ENCODE results near the gene MEN1. TPM values are rescaled to one million over a fixed set of nuclear protein-coding genes. Genes with fewer than 3 reads are reported as not detected.

MEN1 gene
- total RNA-seq, 1 experiment from 2014 or later, result 18.6 TPM

DNA sequence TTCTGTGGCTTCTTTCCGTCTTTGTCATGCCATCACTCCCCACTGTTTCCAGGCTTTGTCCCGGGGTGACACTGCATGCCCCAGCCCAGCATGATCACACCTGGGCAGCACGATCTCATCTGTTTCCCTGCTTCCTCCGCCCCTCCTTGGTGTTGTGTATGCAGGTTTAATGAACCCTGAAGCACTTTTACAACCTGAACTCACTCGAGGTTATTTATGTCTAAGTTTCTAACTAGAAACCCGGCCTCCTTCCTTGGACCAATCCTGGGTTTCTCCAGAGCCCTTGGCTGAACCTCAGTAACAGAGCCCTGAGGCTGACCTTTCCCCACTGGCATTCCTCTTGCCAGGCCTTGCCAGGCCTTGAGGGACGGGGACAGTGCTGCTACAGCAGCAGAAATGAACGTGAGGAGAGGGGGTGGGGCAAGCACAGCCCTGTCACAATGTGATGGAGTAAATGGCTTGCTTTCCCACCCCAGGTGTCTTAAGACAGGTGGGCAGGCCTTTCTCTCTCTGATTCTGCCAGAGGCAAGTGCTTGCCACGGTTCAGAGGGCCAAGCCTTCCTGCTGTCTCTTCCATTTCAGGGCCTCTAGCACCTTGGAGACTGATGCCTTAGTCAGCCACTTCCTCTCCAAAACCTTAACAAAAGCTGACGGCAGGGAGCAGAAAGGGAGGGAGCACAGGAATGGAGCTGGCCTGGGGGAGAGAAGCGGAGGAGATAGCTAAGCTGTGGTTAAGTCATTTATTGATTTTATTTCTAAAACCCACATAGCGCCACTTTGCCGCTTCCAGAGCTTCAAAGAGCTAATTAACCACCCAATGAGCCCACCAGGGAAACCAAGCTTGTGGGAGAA, 47.5 kb downstream of the MEN1 start:
- DNase-seq (ENCODE audit: low read depth), result peak; percentile 91

GRCh38 chr11:64762277-64762673, 48.1 kb downstream of the MEN1 start:
- no peak for DNase-seq (ENCODE audit: low read depth)

DNA sequence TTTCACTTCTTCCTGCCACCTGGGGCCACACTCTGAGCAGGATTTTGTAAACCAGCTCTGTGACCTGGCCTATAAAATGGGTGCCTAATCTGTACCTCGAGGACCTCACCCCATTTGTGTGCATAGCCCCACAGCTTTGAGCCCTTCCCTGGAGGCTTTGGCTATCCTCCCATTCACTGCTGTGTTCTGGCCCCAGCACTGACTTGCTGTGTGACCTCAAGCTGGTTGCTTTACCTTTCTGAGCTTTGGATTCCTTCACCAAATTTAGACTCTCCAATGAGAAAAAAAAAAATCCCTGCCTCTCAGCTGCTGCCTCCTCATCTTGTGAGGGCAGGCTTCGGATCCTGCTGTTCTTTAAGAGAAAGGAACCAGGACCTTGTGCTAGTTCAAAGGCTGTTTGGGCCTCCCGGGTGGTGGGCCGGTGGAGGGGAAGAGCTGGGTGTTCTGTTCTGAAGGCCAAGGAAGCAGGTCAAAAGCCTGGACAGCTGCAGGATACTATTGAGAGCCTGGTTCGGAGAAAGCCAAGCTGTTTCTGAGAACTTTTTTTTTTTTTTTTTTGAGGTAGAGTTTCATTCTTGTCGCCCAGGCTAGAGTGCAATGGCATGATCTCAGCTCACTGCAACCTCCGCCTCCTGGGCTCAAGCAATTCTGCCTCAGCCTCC, 49.5 kb downstream of the MEN1 start:
- DNase-seq (ENCODE audit: low read depth), result no peak

DNA sequence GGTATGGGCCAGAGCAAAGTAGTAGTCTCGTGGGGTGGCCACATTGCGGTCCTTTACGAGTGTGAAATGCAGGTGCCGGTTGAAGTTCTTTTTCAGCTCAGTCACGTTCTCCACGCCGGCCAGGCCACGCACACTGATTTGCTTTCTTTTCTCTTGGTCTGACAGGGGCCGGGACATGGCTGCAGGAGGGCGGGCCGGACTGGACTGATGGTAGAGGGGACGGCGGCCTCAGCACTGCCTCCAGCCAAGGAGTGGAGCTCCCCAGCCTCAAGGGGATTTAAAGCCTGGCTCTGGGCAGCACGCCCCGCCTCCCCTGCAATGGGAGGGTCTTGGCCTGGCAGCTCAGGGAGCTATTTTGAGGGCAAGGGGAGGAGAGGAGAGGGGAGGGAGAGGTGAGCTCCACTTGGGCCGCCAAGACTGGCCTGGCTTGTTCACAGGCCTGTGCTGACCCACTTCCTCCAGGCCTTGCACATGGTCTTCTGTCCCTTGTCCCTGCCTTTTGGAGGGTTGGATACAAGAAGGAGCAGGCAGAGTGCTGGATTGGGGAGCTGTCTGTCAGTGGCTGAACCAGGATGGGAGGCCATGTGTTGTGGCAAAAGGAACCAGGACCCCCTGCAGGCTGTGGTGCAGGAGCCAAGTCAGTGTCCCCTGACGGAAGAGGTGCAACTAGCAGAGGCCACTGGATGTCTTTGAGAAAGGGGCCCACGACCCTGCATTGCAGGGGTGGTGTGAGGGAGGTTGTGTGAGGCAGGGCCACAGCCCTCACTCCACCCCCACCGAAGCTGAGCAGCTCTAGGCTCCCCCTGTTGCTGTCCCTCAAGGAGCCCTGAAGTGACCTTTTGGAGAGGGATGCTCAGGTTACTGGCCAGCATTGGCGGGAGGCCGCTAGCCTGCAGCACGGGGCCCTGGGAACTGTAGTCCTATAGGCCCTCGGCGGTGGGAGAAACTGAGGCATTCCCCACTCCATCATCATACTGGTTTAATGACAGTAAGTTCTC, 50.3 kb downstream of the MEN1 start, which contains the start of gene PYGM:
PYGM (minus strand) TSS at position 253 of the 998 bp plus-strand sequence; CDS start at position 177, 76 bp downstream.
- peak; percentile 26 for DNase-seq (ENCODE audit: low read depth)

DNA sequence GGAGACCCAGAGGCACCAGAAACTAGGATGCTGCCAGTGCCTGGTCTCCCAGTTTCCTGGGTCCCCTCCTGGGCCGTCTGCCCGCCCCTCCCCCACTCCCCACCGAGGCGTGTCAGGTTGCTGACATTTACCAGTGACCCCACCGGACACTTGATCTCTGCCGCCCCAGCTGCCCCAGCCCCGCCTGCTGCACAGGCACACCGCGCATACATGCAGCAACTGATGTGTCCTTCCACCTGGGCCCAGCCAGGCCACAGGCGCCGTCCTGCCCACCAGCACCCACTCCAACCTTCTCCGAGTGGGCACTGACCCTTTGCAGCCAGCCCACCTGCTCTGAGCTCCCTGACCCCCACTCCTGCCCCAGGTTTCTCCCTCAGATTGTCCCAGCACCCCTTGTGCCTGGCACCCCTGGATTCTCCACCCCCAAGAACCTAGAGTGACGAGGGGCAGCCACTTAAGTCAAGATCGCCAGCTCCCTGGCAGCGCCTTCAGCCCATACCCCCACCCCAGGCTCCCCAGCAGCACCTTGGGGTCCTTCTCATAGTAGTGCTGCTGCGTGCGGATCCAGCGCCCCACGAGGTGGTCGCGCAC, 51.1 kb downstream of the MEN1 start:
- no peak for DNase-seq (ENCODE audit: low read depth)

DNA sequence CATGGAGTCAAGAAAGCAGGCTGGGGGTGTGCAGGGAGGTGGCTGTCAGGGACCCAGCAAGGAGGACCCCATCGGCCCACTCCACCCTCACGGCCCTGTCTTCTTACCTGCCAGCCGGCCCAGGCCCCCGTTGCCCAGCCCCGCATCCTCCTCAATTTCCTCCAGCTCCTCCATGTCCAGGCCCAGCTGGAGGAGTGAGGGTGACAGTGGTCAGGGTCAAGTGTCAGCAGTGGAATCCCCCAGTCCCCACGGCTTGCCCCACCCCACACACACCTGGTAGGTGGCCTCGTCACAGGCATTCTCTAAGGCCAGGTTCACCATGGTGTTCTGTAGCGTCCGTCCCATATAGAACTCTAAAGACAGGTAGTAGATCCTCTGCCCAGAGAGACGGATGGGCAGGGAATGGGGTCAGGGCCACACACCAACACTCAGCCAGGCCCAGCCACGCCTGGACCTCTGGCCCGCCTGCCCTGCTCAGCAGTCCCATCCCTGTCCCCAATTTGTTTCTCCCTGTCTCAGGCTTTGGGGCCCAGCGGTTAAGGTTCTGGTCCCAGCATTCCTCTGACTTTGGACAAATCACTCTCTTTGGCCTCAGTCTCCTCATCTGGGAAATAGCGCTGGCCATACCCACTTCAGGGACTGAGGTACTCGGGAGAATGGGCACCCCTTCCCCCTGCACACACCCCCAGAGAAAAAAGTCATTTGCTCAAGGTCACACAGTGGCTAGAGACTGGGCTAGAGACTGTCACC, 51.8 kb downstream of the MEN1 start:
- no peak for DNase-seq (ENCODE audit: low read depth)

DNA sequence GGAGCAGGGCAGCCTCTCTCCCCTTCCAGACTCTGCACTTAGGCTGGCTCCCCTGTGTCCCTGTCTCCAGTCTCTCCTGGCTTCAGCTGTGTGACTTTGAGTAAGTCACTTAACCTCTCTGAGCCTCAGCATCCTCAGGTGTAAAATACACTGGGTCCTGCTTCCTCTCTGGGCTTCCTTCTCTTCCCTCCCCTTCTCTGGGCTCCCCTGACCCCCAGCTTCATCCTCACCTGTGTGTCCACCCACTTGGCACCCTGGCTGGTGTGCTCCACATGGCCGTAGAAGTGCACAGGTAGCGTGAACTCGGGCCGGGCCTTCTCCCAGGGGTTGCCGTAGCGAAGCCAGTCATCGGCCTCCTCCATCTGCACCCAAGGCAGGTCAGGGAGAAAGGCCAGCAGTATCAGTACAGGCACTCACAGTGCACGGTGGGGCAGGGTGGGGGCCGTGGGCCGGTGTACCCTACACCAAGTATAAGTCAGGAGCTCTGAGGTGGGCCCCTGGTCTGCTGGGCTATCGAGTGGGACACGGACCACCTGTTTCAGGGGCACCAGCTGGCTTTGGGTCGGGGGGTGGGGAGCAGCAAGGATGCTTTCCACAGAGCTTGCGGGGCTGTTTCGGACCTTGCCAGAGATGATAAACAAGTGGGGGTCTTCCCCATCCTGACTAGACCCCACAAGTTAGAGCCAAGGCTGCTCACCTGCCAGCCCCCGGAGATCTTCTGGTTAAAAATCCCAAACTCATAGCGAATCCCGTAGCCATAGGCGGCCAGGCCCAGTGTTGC, 52.6 kb downstream of the MEN1 start:
- no peak for DNase-seq (ENCODE audit: low read depth)

- no peak for DNase-seq (ENCODE audit: low read depth)
Observed at GRCh38 chr11:64755681-64756361, 54.5 kb downstream of the MEN1 start.

DNA sequence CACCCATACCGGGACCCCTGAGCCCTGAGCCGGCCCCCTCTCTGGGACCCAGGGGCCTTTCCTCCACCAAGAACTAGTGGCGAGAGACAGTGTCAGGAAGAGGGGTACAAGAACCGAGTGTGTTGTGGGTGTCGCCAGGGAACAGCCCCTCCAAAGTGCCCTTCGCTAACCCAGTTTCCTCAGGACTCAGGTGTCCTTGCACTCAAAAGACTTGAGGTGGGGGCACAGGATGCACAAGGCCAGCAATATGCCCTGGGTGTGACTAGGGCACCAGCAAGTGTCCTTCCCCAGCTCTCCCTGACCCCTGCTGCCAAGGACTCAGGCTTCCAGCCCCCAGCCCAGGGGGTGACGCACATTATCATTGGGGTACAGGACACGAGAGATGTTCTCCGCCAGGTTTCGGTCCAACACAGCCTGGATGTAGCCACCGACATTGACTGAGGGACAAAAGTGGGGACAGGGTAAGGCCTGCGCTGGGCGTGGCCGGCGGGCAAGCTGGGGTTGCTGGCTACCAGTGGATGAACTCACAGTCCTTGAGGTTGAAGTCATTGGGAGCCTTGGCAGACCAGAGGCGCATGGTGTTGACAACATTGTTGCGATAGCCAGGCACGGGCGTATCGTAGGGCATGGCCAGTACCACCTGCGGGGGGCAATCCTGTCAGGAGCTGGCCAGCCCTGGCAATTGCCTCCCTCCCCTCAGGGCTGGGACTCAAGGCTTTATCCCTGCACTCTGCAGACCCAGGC, 55.3 kb downstream of the MEN1 start:
- no peak for DNase-seq (ENCODE audit: low read depth)

- DNase-seq (ENCODE audit: low read depth), result no peak
Observed at GRCh38 chr11:64754124-64754918, 56.0 kb downstream of the MEN1 start.

Other genes with a start within 250 kb of the MEN1 start
- not detected in 2 replicates for gene SLC22A12, start 219.3 kb downstream of the MEN1 start, total RNA-seq (2014; rRNA removed; shearing (Covaris generic))
- gene NRXN2, start 87.4 kb downstream of the MEN1 start, total RNA-seq (2014; rRNA removed; shearing (Covaris generic)), result 0.12 TPM in 1 of 2 replicates, not detected in the other
- 0.42 TPM in 1 of 2 replicates, not detected in the other for gene RASGRP2, start 66.4 kb downstream of the MEN1 start, total RNA-seq (2014; rRNA removed; shearing (Covaris generic))
- 0.05 and 0.10 TPM in 2 replicates for gene PYGM, start 50.6 kb downstream of the MEN1 start, total RNA-seq (2014; rRNA removed; shearing (Covaris generic))
- gene SF1, start 32.0 kb downstream of the MEN1 start, total RNA-seq (2014; rRNA removed; shearing (Covaris generic)), result 83.7 and 138 TPM in 2 replicates
- 11.2 and 23.3 TPM in 2 replicates for gene MAP4K2, start 7.3 kb downstream of the MEN1 start, total RNA-seq (2014; rRNA removed; shearing (Covaris generic))
- gene CDC42BPG, start 34.1 kb upstream of the MEN1 start, total RNA-seq (2014; rRNA removed; shearing (Covaris generic)), result 0.02 and 0.54 TPM in 2 replicates
- 38.4 and 57.9 TPM in 2 replicates for gene EHD1, start 68.1 kb upstream of the MEN1 start, total RNA-seq (2014; rRNA removed; shearing (Covaris generic))
- gene ATG2A, start 106.7 kb upstream of the MEN1 start, total RNA-seq (2014; rRNA removed; shearing (Covaris generic)), result 12.6 and 16.0 TPM in 2 replicates
- 21.5 and 39.7 TPM in 2 replicates for gene PPP2R5B, start 114.1 kb upstream of the MEN1 start, total RNA-seq (2014; rRNA removed; shearing (Covaris generic))
- not detected in 2 replicates for gene GPHA2, start 125.3 kb upstream of the MEN1 start, total RNA-seq (2014; rRNA removed; shearing (Covaris generic))
- not detected in 2 replicates for gene MAJIN, start 161.6 kb upstream of the MEN1 start, total RNA-seq (2014; rRNA removed; shearing (Covaris generic))
- gene BATF2, start 186.4 kb upstream of the MEN1 start, total RNA-seq (2014; rRNA removed; shearing (Covaris generic)), result 5.9 and 6.2 TPM in 2 replicates
- 137 and 169 TPM in 2 replicates for gene ARL2, start 203.6 kb upstream of the MEN1 start, total RNA-seq (2014; rRNA removed; shearing (Covaris generic))
- 17.8 and 18.3 TPM in 2 replicates for gene SNX15, start 216.9 kb upstream of the MEN1 start, total RNA-seq (2014; rRNA removed; shearing (Covaris generic))
- 11.8 and 20.0 TPM in 2 replicates for gene SAC3D1, start 230.7 kb upstream of the MEN1 start, total RNA-seq (2014; rRNA removed; shearing (Covaris generic))
- gene NAALADL1, start 248.0 kb upstream of the MEN1 start, total RNA-seq (2014; rRNA removed; shearing (Covaris generic)), result 0.34 TPM in 1 of 2 replicates, not detected in the other

All from M059J (cell line).